HEK293 (cell line): Measurements from ENCODE around the gene FHAD1.

Experiments used
- CTCF ChIA-PET: fragments of 350-600 bp; formaldehyde crosslinking; extraction: SDS; loops from one replicate; lab custom pipeline; 2021; ENCODE audit warnings: antibody characterized with exemption; lab: Yijun Ruan, JAX
- POLR2A ChIA-PET: fragments of 300-600 bp; formaldehyde crosslinking; extraction: SDS; loops from one replicate; lab custom pipeline; 2020; ENCODE audit warnings: antibody characterized with exemption, inconsistent platforms; lab: Yijun Ruan, JAX
- H3K27ac ChIP-seq: fragments of 200-500 bp; sonication (Bioruptor generic); 2 replicates; pipeline ENCODE4 v1.5.1; 2014; ENCODE audit warnings: low read depth, low read length, control low read depth, inconsistent platforms; ENCODE audit errors: extremely low read depth
- H3K36me3 ChIP-seq, 2 experiments: fragments of 200-500 bp in 1 of 2; sonication (Bioruptor generic) in 1 of 2; 1 replicate in 1 of 2; 2 replicates in 1 of 2; pipeline ENCODE4 v1.5.1; 2014 to 2017; ENCODE audit warnings: inconsistent platforms in 2 of 2, low read length in 2 of 2; ENCODE audit not compliant: control insufficient read depth in 2 of 2, insufficient read depth in 1 of 2
- H3K4me1 ChIP-seq: fragments of 200-500 bp; sonication (Bioruptor generic); 2 replicates; pipeline ENCODE4 v1.5.1; 2014; ENCODE audit warnings: mild to moderate bottlenecking, low read length, inconsistent platforms; ENCODE audit not compliant: control insufficient read depth, insufficient read depth
- H3K4me3 ChIP-seq: 2 replicates; pipeline ENCODE4 v1.5.1; 2011; ENCODE audit warnings: low read depth, mild to moderate bottlenecking, control low read depth, low read length, moderate library complexity
- H3K9me3 ChIP-seq: fragments of 200-500 bp; sonication (Bioruptor generic); 2 replicates; pipeline ENCODE4 v1.5.1; 2014; ENCODE audit warnings: low read depth, low read length, inconsistent platforms; ENCODE audit not compliant: control insufficient read depth, insufficient read depth
- BCL11B ChIP-seq: fragments of 450-650 bp; formaldehyde crosslinking; IDR thresholded peaks from 2 replicates; pipeline ENCODE4 v1.5.1; 2016; ENCODE audit warnings: low read depth, missing biosample characterization, missing genetic modification characterization
- BCL6B ChIP-seq: fragments of 450-650 bp; formaldehyde crosslinking; IDR thresholded peaks from 2 replicates; pipeline ENCODE4 v1.5.1; 2017; ENCODE audit warnings: missing biosample characterization, missing genetic modification characterization
- GLIS2 ChIP-seq: fragments of 450-650 bp; formaldehyde crosslinking; IDR thresholded peaks from 2 replicates; pipeline ENCODE4 v1.5.1; 2016; ENCODE audit warnings: missing biosample characterization, missing genetic modification characterization
- IKZF3 ChIP-seq: fragments of 450-650 bp; IDR thresholded peaks from 2 replicates; pipeline ENCODE4 v1.5.0; 2018; ENCODE audit warnings: missing biosample characterization, mild to moderate bottlenecking, missing genetic modification characterization, moderate library complexity
- KLF8 ChIP-seq: fragments of 450-650 bp; formaldehyde crosslinking; IDR thresholded peaks from 2 replicates; pipeline ENCODE4 v1.5.1; 2016; ENCODE audit warnings: missing biosample characterization, missing genetic modification characterization
- MZF1 ChIP-seq: fragments of 450-650 bp; formaldehyde crosslinking; IDR thresholded peaks from 2 replicates; pipeline ENCODE4 v1.5.1; 2017; ENCODE audit warnings: missing biosample characterization, missing genetic modification characterization, borderline replicate concordance
- OVOL3 ChIP-seq: fragments of 450-650 bp; formaldehyde crosslinking; IDR thresholded peaks from 2 replicates; pipeline ENCODE4 v1.5.1; 2016; ENCODE audit warnings: missing biosample characterization, missing genetic modification characterization
- ZBTB17 ChIP-seq: fragments of 450-650 bp; formaldehyde crosslinking; IDR thresholded peaks from 2 replicates; pipeline ENCODE4 v1.5.1; 2016; ENCODE audit warnings: missing biosample characterization, missing genetic modification characterization
- ZFP3 ChIP-seq: fragments of 450-650 bp; formaldehyde crosslinking; IDR thresholded peaks from 2 replicates; pipeline ENCODE4 v1.5.1; 2016; ENCODE audit warnings: low read depth, missing biosample characterization, missing genetic modification characterization
- ZNF10 ChIP-seq: fragments of 450-650 bp; formaldehyde crosslinking; IDR thresholded peaks from 2 replicates; pipeline ENCODE4 v1.5.1; 2017; ENCODE audit warnings: missing biosample characterization, missing genetic modification characterization
- ZNF157 ChIP-seq: fragments of 450-650 bp; formaldehyde crosslinking; IDR thresholded peaks from 2 replicates; pipeline ENCODE4 v1.5.1; 2016; ENCODE audit warnings: missing biosample characterization, missing genetic modification characterization
- ZNF16 ChIP-seq: fragments of 450-650 bp; formaldehyde crosslinking; IDR thresholded peaks from 2 replicates; pipeline ENCODE4 v1.5.1; 2016; ENCODE audit warnings: low read depth, missing biosample characterization, missing genetic modification characterization
- ZNF174 ChIP-seq: fragments of 450-650 bp; formaldehyde crosslinking; IDR thresholded peaks from 2 replicates; pipeline ENCODE4 v1.5.0; 2017; ENCODE audit warnings: missing biosample characterization, mild to moderate bottlenecking, missing genetic modification characterization
- ZNF2 ChIP-seq: fragments of 450-650 bp; formaldehyde crosslinking; IDR thresholded peaks from 2 replicates; pipeline ENCODE4 v1.5.1; 2016; ENCODE audit warnings: missing biosample characterization, missing genetic modification characterization
- ZNF202 ChIP-seq: fragments of 450-650 bp; formaldehyde crosslinking; IDR thresholded peaks from 2 replicates; pipeline ENCODE4 v1.5.1; 2016; ENCODE audit warnings: missing biosample characterization, missing genetic modification characterization, borderline replicate concordance
- ZNF214 ChIP-seq: fragments of 450-650 bp; formaldehyde crosslinking; IDR thresholded peaks from 2 replicates; pipeline ENCODE4 v1.5.1; 2017; ENCODE audit warnings: missing biosample characterization, mild to moderate bottlenecking, missing genetic modification characterization, borderline replicate concordance
- ZNF221 ChIP-seq: fragments of 450-650 bp; formaldehyde crosslinking; IDR thresholded peaks from 2 replicates; pipeline ENCODE4 v1.5.1; 2017; ENCODE audit warnings: missing biosample characterization, missing genetic modification characterization, borderline replicate concordance
- ZNF292 ChIP-seq: fragments of 450-650 bp; formaldehyde crosslinking; IDR thresholded peaks from 2 replicates; pipeline ENCODE4 v1.5.1; 2016; ENCODE audit warnings: low read depth, missing biosample characterization, missing genetic modification characterization, borderline replicate concordance
- ZNF37A ChIP-seq: fragments of 450-650 bp; IDR thresholded peaks from 2 replicates; pipeline ENCODE4 v1.5.1; 2018; ENCODE audit warnings: missing biosample characterization, missing genetic modification characterization
- ZNF416 ChIP-seq: fragments of 450-650 bp; formaldehyde crosslinking; IDR thresholded peaks from 2 replicates; pipeline ENCODE4 v1.5.1; 2016; ENCODE audit warnings: missing biosample characterization, missing genetic modification characterization
- ZNF544 ChIP-seq: fragments of 450-650 bp; formaldehyde crosslinking; IDR thresholded peaks from 2 replicates; pipeline ENCODE4 v1.5.0; 2017; ENCODE audit warnings: missing biosample characterization, missing genetic modification characterization
- ZNF548 ChIP-seq: fragments of 450-650 bp; formaldehyde crosslinking; IDR thresholded peaks from 2 replicates; pipeline ENCODE4 v1.5.1; 2016; ENCODE audit warnings: missing biosample characterization, missing genetic modification characterization
- ZNF555 ChIP-seq: fragments of 450-650 bp; formaldehyde crosslinking; conservative IDR thresholded peaks from 2 replicates; pipeline ENCODE4 v1.5.1; 2017; ENCODE audit warnings: missing biosample characterization, mild to moderate bottlenecking, missing genetic modification characterization, inconsistent platforms
- ZNF658 ChIP-seq: fragments of 450-650 bp; formaldehyde crosslinking; IDR thresholded peaks from 2 replicates; pipeline ENCODE4; 2016; ENCODE audit warnings: missing biosample characterization, missing genetic modification characterization
- ZNF692 ChIP-seq: fragments of 450-650 bp; formaldehyde crosslinking; IDR thresholded peaks from 2 replicates; pipeline ENCODE4 v1.5.1; 2016; ENCODE audit warnings: missing biosample characterization, missing genetic modification characterization
- ZNF791 ChIP-seq: fragments of 450-650 bp; formaldehyde crosslinking; IDR thresholded peaks from 2 replicates; pipeline ENCODE4 v1.5.1; 2016; ENCODE audit warnings: missing biosample characterization, missing genetic modification characterization
- TF ChIP-seq, protein P1 (sequence below): fragments of 450-650 bp; formaldehyde crosslinking; IDR thresholded peaks from 2 replicates; pipeline ENCODE4 v1.5.1; 2017; ENCODE audit warnings: missing biosample characterization, missing genetic modification characterization
- TF ChIP-seq, protein P2 (sequence below): fragments of 450-650 bp; formaldehyde crosslinking; IDR thresholded peaks from 2 replicates; pipeline ENCODE4 v1.5.1; 2016; ENCODE audit warnings: missing biosample characterization, missing genetic modification characterization

Gene FHAD1

GRCh38 chr1:15391366-15391765 lies 144.3 kb downstream of the FHAD1 start:
- TF ChIP-seq ZNF416 (tag by site-specific recombination) (no peak), ZNF202 (tag by site-specific recombination) (no peak), ZNF221 (tag by site-specific recombination) (no peak), ZNF2 (tag by site-specific recombination) (no peak), ZNF214 (tag by site-specific recombination) (no peak), BCL11B (tag by site-specific recombination) (no peak), OVOL3 (tag by site-specific recombination) (no peak), KLF8 (tag by site-specific recombination) (no peak), ZNF791 (tag by site-specific recombination) (no peak), BCL6B (no peak), ZNF544 (no peak), GLIS2 (no peak), ZFP3 (no peak), ZBTB17 (tag by site-specific recombination) (no peak), IKZF3 (tag by site-specific recombination) (no peak), ZNF555 (tag by site-specific recombination) (no peak), ZNF174 (tag by site-specific recombination) (no peak)
- TF ChIP-seq, protein P1, sequence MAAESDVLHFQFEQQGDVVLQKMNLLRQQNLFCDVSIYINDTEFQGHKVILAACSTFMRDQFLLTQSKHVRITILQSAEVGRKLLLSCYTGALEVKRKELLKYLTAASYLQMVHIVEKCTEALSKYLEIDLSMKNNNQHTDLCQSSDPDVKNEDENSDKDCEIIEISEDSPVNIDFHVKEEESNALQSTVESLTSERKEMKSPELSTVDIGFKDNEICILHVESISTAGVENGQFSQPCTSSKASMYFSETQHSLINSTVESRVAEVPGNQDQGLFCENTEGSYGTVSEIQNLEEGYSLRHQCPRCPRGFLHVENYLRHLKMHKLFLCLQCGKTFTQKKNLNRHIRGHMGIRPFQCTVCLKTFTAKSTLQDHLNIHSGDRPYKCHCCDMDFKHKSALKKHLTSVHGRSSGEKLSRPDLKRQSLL (tag by site-specific recombination): no peak
- TF ChIP-seq, protein P2, sequence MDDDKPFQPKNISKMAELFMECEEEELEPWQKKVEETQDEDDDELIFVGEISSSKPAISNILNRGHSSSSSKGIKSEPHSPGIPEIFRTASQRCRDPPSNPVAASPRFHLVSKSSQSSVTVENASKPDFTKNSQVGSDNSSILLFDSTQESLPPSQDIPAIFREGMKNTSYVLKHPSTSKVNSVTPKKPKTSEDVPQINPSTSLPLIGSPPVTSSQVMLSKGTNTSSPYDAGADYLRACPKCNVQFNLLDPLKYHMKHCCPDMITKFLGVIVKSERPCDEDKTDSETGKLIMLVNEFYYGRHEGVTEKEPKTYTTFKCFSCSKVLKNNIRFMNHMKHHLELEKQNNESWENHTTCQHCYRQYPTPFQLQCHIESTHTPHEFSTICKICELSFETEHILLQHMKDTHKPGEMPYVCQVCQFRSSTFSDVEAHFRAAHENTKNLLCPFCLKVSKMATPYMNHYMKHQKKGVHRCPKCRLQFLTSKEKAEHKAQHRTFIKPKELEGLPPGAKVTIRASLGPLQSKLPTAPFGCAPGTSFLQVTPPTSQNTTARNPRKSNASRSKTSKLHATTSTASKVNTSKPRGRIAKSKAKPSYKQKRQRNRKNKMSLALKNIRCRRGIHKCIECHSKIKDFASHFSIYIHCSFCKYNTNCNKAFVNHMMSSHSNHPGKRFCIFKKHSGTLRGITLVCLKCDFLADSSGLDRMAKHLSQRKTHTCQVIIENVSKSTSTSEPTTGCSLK (tag by site-specific recombination): no peak
- Histone ChIP-seq H3K9me3 (no peaks in the 10 kb centered on the region), H3K27ac (no peak overlapping the region), H3K4me1 (no peaks in the 10 kb centered on the region), H3K36me3 (no peaks in the 10 kb centered on the region), H3K4me3 (no peak overlapping the region)
- ChIA-PET POLR2A (no interaction called here), CTCF (interaction anchor here (0.7 to 1.2 kb wide), 3 partner anchors 9 to 81 kb away, joined by 3 to 4 read pairs (median 3); no protein-coding TSS in a partner anchor)

DNA sequence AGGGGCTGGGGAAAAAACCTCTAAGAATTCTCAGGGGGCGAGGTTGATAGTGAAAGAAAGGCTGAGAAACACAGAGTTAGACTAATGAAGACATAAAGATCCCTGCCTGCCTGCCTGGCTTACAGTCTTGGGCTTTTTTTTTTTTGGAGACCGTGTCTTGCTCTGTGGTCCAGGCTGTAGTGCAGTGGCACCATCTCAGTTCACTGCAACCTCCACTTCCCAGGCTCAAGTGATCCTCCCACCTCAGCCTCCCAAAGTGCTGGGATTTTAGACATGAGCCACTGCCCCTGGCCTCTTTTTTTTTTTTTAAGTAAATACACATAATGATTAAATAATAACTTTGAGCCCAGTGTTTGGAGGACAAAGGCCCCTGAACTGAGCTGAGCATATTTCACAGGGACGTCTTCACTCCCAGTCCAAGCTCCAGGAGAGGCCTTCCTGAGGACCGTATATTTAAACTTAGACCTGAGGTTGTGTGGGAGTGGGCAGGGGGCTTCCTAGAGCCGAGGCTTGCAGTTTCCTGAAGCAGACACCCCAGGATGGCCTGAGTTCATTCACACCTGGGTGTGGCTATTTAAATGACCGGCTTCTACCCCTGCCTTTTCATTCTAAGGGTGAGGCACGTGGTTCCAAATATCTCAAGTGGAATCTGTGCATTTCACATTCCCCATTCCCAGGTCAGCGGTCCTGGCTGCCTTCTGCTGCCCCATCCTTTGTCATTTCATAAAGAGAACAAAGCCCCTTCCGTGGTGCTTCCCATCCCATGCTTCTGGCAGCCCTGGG lies 146.6 kb downstream of the FHAD1 start:
- H3K27ac ChIP-seq: no peak overlapping the region
- H3K36me3 ChIP-seq: no peaks in the 10 kb centered on the region
- no peak overlapping the region for H3K4me3 ChIP-seq
- H3K9me3 ChIP-seq: no peaks in the 10 kb centered on the region
- POLR2A ChIA-PET: no interaction called here
- H3K4me1 ChIP-seq: no peaks in the 10 kb centered on the region
- CTCF ChIA-PET: no interaction called here
- TF ChIP-seq ZNF37A (tag by site-specific recombination) (no peak), ZNF658 (tag by site-specific recombination) (no peak), ZNF16 (tag by site-specific recombination) (no peak), BCL6B (no peak), ZNF692 (no peak), MZF1 (no peak), ZNF548 (tag by site-specific recombination) (no peak), ZNF157 (no peak), ZNF292 (tag by site-specific recombination) (no peak), ZNF10 (tag by site-specific recombination) (no peak)
